GM18517 (cell line): ENCODE results near the gene SAXO2.
"Not testable (repeated sequence)": the region's sequence is repeated elsewhere in the genome, so short reads cannot be mapped to it uniquely, and the experiment has no call there.

Source experiments
- ATAC-seq: cut with Tn5 transposase; IDR thresholded peaks from one replicate; pipeline ENCODE4 v1.9.1; 2021; ENCODE audit warnings: mild to moderate bottlenecking, moderate library complexity; ENCODE audit not compliant: unreplicated experiment

Gene SAXO2

DNA sequence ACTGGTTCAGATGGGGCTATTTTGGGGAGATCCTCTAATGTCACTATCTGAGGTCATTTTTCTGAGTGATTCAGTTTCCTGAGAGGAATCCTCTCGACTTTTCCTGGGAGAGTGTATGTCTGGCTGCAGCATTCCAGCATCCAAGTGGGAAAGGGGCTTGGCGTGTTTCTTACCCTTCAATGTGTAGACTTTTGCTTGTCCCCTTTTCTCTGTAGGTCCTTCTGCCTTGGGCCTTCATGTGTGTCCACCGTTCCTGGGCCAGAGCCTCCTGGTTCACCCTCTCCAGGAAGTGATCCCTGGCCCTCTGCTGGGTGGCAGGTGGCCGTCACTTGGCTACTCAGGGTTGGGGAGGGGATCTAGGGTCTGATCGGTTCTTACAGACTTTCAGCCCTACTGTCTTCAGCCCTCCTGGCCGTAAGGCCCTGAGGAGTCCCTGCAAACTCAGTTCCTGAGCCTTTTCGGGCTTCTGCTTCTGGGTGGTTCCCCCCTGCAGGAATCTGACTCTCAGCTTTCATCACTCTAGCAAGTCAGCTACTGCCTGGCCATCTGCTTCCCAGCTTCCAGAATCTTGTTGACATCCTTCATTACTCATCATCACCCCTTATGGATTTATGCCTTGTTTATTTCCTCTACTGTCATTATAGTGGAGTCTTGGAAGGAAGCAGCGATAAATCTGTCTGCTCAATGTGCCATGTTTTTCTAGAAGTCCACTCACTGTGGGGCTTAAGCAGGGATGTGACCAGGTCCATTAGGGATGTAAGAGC is 50.1 kb downstream of the SAXO2 start:
- no peak for ATAC-seq

DNA sequence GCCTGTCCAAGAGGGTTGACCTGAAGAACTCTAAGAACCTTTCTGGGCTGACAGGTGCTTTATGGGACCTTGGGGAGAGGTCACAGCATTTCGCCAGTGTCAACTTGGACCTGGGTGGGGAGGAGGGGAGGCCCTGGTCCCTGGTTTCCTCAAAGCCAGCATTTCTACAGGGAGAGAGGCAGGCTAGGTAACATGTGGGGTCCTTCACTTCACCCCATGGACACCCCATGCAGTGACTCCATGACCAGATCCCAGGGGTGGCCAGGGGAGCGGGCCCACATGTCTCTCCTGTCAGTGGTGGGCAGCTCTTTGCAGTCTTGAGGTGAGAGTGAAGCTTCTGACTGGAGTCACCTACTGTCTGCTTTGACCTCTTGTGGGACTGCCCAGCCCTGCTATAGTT is 50.8 kb downstream of the SAXO2 start:
- no peak for ATAC-seq

DNA sequence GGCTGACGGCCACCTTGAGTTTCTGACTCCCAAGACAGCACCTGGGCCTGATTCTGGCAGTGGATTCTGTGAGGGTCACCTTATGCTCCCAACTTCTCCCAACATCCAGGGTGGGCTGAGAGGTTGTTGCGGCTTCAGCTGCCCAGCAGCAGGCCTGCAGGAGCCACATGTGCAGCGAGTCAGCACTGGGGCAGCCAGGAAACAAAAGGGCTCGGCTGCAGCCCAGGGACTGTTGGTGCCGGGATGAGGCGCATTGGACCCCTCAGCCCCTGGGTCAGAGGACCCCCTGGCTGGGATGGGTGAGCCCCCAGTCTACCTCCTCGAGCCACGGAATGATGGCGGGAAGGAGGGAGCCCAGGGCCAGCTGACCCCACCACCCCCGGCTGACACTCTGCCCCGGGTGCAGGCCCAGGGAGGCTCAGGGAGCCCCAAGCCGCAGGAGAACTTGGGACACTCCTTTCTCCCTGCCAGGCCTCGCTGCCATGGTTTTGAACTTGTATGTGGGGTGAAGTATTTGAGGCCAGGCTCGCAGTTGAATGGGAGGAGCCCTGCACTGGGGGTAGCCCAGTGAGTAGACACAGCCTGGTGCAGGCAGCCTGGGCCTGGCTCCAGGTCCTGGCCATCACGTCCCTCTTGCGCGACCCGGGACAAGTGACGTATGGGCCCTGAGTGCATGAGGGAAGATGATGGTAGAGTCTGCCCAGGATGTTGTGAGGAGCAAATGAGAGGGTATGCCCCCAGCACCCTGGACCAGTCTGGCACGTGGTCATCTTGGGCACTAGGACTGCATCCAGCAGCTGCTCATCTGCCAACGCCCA is 51.5 kb downstream of the SAXO2 start:
- not testable (repeated sequence) for ATAC-seq

DNA sequence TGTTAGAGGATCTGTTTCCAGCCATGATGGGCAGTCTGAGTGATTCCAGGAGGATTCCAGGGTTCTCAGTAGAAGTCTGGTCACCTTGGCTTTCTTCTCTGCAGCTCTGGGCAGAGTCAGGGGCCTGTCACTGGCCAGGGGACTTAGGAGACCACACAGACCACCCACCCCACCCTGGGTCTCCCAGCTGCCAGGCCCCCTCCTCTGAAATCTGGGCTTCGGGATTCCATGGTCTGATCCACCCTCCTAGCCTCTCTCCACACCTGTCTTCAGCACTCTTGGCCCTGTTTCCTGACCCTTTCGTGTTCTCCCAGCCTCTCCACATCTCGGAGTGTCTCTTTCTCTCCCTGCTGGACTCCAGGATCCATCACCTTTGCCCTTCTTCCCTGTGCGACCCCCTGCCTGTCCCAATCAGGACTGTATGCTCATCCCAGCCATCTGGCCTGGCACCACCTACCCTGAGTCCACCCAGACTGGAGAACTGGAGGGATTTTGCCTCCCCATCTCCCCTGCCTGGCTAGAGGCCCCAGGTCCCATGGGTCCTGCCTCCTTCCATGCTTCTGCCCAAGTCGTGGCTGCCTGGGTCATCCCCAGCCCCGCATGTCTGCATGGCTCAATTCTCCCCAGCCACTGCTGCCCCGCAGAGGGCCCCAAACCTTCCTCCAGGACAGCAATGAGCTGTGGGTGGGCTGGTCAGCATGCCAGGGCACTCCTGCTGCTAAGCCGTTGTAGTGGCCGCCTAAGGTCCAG is 52.3 kb downstream of the SAXO2 start:
- ATAC-seq = no peak

DNA sequence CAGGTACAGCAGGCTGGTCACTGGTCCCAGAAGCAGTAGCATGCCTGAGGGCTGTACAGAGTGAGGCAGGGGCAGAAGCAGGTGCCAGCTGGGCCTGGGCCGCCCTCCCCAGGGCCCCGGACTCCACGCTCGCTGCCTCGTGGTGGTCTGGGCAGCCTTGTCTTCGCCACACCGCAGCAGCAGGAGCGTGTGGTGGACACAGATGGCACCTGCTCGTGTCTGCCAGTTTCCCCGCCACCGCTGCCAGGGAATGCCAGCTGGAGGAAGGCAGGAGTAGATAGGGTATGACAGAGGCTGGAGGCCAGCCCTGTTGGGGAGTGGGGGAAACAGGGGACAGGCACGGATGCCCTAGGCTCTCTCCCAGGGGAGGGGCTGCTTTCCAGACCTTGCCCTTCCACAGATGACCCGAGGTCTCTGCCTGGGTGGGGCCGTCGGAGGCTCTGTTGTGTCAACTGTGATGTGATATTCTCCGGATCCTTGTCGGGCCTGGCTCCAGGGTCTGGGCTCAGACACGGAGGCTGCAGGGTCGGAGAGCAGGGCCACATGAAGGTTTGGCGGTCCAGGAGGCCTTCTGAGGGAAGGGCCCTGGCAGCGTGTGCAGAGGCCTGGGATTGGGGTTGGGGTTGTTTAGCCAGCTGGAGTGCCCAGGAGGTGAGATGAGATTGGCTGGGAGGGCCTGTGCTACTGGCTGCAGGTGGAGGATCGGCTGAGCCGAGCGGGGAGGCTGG is 53.1 kb downstream of the SAXO2 start:
- ATAC-seq = no peak

DNA sequence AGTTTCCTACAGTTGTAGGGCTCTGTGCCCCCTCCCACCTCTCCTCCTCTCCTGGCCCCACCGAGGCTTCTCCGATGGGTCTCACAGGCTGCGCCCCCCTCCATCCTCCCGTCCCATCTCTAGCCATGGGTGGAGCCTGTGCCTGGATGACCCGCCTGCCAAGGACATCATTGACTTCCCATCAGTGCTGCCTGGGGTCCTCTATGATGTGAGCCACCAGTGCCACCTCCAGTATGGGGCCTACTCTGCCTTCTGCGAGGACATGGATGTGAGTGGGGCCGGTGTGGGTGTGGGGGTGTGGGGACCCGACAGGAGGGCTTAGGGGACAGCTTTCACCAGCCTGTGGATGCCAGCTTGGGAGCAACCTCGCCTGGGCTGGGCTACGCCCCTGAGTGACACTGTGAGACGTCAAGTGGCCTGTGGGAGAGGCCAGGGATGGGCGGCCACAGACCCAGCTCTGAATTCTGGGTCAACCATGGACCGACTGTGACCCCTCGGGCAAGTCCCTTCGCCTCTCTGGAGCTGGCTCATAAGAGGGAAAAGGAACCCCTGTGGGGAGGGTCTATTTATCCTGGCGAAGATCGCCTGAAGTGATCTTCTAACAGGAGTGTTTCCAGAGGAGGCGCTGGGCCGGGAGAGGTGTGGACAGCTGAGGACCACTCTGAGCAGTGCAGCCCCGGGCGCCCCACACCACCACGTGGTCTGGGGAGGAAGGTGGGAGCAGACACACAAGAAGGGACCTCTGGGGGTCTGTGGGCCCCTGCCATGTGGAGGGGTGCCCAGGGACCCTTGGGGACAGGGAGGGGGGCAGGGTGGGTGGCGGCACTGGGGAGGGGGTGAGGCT is 53.9 kb downstream of the SAXO2 start:
- not testable (repeated sequence) for ATAC-seq

DNA sequence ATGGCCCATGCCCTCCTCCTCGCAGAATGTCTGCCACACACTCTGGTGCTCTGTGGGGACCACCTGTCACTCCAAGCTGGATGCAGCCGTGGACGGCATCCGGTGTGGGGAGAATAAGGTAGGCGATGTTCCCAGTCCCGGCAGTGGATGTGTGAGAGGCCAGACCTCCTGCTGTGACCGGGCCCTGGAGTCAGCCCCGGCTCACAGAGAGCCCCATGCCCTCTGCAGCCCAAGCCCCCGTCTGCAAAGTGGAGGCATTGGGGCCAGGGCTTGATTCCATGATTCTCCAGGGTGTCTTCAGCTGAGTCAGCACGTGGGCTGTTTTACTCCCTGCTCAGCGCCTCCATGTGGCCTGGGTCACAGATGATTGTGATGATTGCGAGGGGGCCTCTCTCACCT is 54.5 kb downstream of the SAXO2 start:
- no peak for ATAC-seq

DNA sequence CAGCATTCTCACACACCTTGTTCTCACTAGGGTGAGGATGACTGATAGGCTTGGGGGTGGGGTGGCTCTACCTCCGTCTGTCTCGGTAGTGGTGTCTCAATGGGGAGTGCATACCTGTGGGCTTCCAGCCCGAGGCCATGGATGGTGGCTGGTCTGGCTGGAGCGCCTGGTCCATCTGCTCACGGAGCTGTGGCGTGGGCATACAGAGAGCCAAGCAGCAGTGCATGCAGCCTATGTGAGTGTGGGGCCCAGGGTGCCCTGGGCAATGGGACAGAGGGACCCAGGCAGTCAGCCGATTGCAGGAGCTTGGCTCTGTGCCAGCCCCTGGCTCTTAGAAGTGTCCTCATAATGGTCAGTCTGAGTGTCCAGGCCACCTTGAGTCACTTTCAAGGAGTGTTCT is 54.9 kb downstream of the SAXO2 start:
- ATAC-seq = not testable (repeated sequence)

DNA sequence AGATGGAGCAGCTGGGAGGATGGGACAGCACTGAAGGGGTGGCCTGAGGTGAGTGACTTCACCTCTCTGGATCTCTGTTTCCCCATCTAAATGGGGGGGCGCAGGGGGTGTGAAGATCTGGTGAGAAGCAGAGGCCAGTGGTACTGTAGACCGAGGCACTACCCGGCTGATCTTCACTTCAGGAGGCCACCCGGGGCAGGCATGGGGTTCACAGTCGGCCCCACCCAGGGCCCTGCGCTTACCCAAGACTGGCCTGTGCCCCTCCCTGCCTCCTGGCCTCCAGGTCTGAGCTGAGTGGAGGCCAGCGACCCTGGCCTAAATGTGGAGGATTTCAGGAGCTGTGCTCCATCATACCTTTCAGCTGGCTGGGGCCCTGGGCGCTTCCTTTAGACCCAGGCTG is 55.7 kb downstream of the SAXO2 start:
- ATAC-seq = not testable (repeated sequence)

DNA sequence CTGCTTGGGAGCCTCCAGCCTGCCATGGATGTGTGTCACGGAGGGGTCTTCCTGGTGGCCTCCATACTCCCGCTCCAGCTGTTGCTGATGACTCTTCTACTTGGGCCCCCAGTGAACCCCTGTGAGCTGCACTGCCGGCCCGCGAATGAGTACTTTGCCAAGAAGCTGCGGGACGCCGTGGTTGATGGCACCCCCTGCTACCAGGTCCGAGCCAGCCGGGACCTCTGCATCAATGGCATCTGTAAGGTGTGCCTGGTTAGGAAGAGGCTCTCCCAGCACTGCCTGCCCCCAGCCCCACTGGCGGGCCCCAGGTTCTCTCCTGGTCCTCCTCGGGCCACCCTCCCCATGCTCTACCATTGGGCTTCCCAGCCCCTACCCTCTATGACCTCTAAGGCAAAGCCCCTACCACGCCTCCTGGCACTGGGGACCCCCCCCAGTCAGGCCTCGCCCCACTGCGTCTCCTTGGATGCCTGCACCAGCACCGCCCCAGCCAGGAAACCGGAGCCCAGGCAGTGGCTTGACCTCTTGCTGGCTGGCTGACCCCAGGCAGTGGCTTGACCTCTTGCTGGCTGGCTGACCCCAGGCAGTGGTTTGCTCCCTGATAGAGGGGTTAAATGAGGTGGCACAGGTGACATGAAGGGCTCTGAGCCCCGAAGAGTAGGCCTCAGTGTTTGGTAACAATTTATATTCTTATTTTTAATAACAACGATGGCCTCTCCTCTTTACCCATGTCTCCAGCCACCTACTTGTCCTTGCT is 57.1 kb downstream of the SAXO2 start:
- ATAC-seq = not testable (repeated sequence)

DNA sequence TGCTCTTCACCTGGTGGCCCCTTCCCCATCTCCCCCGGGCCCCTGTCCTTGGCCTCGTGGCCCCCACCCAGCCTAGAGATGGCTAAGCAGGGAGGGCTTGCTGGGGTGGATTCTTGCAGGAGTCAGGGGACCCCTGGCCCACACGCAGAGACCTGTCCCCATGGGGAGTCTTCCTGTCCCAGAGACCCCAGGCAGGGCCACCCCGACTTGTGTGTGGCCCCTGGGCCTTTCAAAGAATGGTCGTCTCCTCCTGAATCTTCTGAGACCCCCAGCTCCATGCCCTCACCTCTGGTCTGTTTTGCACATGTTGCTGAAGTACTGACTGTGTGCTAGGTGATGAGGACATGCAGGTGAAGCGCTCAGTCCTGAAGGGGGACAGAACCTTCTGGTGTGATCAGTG is 58.2 kb downstream of the SAXO2 start:
- ATAC-seq = not testable (repeated sequence)

DNA sequence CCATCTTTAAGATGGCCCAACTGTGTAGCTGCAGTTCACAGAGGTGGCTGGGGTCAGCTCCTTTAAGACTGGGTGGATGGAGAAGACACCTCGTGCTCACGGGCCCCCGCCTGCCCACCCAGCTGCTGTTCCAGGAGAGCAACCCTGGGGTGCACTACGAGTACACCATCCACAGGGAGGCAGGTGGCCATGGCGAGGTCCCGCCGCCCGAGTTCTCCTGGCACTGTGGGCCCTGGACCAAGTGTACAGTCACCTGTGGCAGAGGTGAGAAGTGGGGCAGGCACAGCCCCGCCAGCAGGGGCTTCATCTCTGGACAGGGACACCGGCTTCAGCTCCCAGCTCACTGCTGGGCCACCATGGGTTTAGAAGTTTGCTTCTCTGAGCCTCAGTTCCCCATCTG is 59.9 kb downstream of the SAXO2 start:
- ATAC-seq = not testable (repeated sequence)

DNA sequence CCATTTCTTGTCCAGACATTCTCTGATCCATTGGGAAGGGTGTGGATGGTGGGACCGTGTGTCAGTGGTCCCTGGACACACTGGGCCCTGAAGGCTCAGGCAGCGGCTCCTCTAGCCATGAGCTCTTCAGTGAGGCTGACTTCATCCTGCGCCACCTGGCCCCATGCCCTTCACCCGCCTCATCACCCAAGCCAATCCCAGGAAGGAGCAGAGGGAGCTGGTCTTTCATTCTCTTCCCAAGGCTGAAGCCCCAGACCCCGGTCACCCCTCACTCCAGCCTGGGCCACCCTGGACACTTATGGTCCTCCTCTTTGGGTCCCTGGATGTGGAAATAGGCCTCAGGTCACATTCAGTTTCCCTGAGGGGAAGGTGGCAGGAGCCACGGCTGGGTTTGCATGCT is 62.2 kb downstream of the SAXO2 start:
- not testable (repeated sequence) for ATAC-seq

DNA sequence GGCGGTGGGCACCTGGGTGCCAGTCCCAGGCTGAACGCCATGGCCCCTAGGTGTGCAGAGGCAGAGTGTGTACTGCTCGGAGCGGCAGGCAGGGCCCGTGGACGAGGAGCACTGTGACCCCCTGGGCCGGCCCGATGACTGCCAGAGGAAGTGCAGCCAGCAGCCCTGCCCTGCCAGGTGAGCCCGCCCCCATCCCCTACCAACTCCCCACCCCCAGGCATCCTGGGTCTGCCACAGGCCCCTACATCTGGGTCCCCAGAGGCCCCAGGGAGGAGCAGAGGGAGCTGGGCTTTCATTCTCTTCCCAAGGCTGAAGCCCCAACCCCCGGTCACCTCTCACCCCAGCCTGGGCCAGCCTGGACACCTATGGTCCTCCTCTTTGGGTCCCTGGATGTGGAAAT is 63.0 kb downstream of the SAXO2 start:
- ATAC-seq = not testable (repeated sequence)

DNA sequence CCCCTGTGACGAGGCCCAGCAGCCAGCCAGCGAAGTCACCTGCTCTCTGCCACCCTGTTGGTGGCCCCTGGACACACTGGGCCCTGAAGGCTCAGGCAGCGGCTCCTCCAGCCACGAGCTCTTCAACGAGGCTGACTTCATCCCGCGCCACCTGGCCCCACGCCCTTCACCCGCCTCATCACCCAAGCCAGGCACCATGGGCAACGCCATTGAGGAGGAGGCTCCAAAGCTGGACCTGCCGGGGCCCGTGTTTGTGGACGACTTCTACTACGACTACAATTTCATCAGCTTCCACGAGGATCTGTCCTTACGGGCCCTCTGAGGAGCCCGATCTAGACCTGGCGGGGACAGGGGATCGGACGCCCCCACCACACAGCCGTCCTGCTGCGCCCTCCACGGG is 64.3 kb downstream of the SAXO2 start:
- not testable (repeated sequence) for ATAC-seq

DNA sequence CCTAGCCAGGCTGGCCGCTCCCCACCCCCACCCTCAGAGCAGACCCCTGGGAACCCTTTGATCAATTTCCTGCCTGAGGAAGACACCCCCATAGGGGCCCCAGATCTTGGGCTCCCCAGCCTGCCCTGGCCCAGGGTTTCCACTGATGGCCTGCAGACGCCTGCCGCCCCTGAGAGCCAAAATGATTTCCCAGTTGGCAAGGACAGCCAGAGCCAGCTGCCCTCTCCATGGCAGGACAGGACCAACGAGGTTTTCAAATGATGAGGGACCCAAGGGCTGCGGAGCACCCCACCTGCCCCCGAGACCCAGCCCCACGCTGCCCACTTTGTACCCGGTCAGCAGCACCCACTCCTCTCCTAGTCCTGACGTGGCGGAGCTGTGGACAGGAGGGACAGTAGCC is 64.8 kb downstream of the SAXO2 start:
- ATAC-seq = not testable (repeated sequence)

DNA sequence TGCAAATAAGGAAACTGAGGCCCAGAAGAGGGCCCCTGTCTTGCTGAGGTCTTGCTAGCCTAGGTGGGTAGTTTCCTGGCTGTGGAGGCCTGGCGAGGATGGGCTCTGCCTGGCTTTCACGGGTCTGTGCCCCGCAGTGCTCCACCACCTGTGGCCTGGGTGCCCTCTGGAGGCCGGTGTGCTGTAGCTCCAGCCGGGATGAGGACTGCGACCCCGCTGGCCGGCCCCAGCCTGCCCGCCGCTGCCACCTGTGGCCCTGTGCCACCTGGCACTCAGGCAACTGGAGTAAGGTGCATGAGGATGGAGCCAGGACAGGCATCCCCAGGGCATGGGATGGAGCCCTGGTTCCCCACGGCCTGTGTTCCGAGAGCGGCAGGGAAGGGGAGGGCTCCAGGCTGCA is 66.4 kb downstream of the SAXO2 start:
- ATAC-seq = not testable (repeated sequence)

DNA sequence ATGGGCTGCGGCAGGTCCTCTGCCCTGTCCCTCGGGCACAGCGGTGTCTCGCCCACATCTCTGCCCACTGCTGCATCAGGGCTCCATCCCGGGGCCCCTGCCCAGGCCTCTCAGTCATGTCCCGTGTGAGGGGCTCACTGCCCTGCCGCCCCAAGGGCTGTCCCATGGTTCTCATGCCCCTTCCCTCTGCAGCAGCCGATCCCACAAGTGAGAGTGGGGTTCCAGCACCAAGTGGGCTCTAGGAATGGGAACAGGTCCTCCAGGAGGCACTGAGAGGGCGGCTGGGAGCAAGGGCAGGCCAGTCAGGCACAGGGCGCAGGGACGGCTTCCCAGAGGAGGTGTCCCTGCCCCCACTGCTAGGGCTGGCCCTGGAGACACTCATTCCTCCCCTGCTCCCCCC is 68.3 kb downstream of the SAXO2 start:
- not testable (repeated sequence) for ATAC-seq
